Kidney (tissue), 14 donors: Measurements from ENCODE around the gene CKB. TPM values are rescaled to one million over a fixed set of nuclear protein-coding genes. Genes with fewer than 3 reads are reported as not detected.

ENCODE experiments used
- DNase-seq, 5 donors: peaks; one replicate each; pipeline ENCODE4 v3.0.0-alpha.2; 2013 to 2020
- FAIRE-seq: peaks from 2 replicates; lab custom pipeline; 2012; peaks lifted over from hg19 to GRCh38; lab: Jason Lieb, UNC
- H3K27ac ChIP-seq, 2 donors: one replicate each; pipeline ENCODE4 v1.7.0; 2013; ENCODE audit warnings: low read depth in 2 of 2, low read length in 2 of 2, inconsistent platforms in 1 of 2
- H3K27me3 ChIP-seq: one replicate; pipeline ENCODE4 v1.7.1; 2013; ENCODE audit warnings: low read length, inconsistent platforms; ENCODE audit not compliant: control insufficient read depth, insufficient read depth
- H3K36me3 ChIP-seq, 3 donors: one replicate each; pipeline versions ENCODE4 v1.7.0 to v1.7.1; 2013; ENCODE audit warnings: low read length in 3 of 3, control low read depth in 1 of 3, inconsistent platforms in 1 of 3; ENCODE audit not compliant: insufficient read depth in 3 of 3, control insufficient read depth in 2 of 3
- H3K4me1 ChIP-seq, 3 donors: one replicate each; pipeline versions ENCODE4 v1.7.0 to v1.7.1; 2013; ENCODE audit warnings: low read length in 3 of 3, inconsistent platforms in 1 of 3, low read depth in 1 of 3; ENCODE audit not compliant: control insufficient read depth in 2 of 3, insufficient read depth in 2 of 3
- H3K4me3 ChIP-seq, 3 donors: one replicate each; pipeline versions ENCODE4 v1.7.0 to v1.8.1; 2013; ENCODE audit warnings: low read length in 3 of 3, control low read depth in 1 of 3, inconsistent platforms in 1 of 3
- H3K9ac ChIP-seq, 3 donors: one replicate each; pipeline versions ENCODE4 v1.7.0 to v1.7.1; 2013; ENCODE audit warnings: low read length in 3 of 3, control low read depth in 1 of 3, inconsistent platforms in 1 of 3
- H3K9me3 ChIP-seq, 3 donors: one replicate each; pipeline versions ENCODE4 v1.7.0 to v1.7.1; 2013; ENCODE audit warnings: low read length in 3 of 3, control low read depth in 1 of 3, inconsistent platforms in 1 of 3; ENCODE audit not compliant: control insufficient read depth in 2 of 3, insufficient read depth in 1 of 3
- CTCF ChIP-seq: IDR thresholded peaks from 3 replicates; pipeline ENCODE4 v1.5.1; 2012; ENCODE audit warnings: mild to moderate bottlenecking, moderate library complexity, borderline replicate concordance; ENCODE audit not compliant: insufficient read depth; ENCODE audit errors: extremely low read depth
- intact Hi-C: fragments of 100-400 bp; cut with DNase I; formaldehyde crosslinking; loops from one replicate; pipeline ENCODE4 v1.11.1; 2022
- polyA plus RNA-seq: library from polyadenylated mRNA; stranded (reverse); fragments of 350-450 nt; fragmentation: Illumina TruSeq; extraction: RNeasy Lipid Tissue Mini Kit (QIAGEN cat#74804); gene quantifications from one replicate; pipeline ENCODE4 v1.2.3, GENCODE V29; 2014; ENCODE audit warnings: low read depth, low replicate concordance; ENCODE audit not compliant: insufficient read depth
- total RNA-seq: library from RNA; stranded (reverse); fragmentation: NEBNext Ultra II Directional; extraction: Animal tissue kit (Norgen Biotek cat#: 25700); gene quantifications from one replicate; pipeline ENCODE4 v1.2.1, GENCODE V29; 2021
- donor health status: control.
- donor health status: control.
- donor health status: control.
- donor health status: control.
- donor health status: control.
- donor health status: DM: yes; HTN: yes; CAD: no.
- donor health status: Normal renal cell carcinoma (clear cell type).

The CKB gene
- total and polyA plus RNA-seq, 2 donors from 2014 or later: 539 to 916 TPM

- Histone ChIP-seq H3K4me1 (no peaks in the 10 kb centered on the region), H3K9me3 (no peaks in the 10 kb centered on the region), H3K27ac (no peak overlapping the region), H3K4me3 (no peak overlapping the region), H3K9ac (no peak overlapping the region), H3K27me3 (no peaks in the 10 kb centered on the region), H3K36me3 (peaks cover 17 to 44% (median 32%) of the 10 kb centered on the region in 3 donors)
- TF ChIP-seq CTCF: no peak
- intact Hi-C loops: no loop called here
- DNase-seq (no peak), FAIRE-seq (no peak)
These were observed 49.7 kb downstream of the CKB start for GRCh38 chr14:103472939-103473338.

Other genes with a start within 250 kb of the CKB start
- 229 TPM for gene EIF5, start 188.6 kb downstream of the CKB start, total RNA-seq
- gene EIF5, start 188.6 kb downstream of the CKB start, polyA plus RNA-seq: 91.2 TPM
- gene MARK3, start 137.4 kb downstream of the CKB start, total RNA-seq: 83.1 TPM
- gene MARK3, start 137.4 kb downstream of the CKB start, polyA plus RNA-seq: 39.8 TPM
- 16.0 TPM for gene TRMT61A, start 6.4 kb upstream of the CKB start, total RNA-seq
- 11.9 TPM for gene TRMT61A, start 6.4 kb upstream of the CKB start, polyA plus RNA-seq
- 64.5 TPM for gene BAG5, start 39.8 kb upstream of the CKB start, total RNA-seq
- gene BAG5, start 39.8 kb upstream of the CKB start, polyA plus RNA-seq: 17.1 TPM
- gene COA8, start 40.1 kb upstream of the CKB start, total RNA-seq: 40.7 TPM
- gene COA8, start 40.1 kb upstream of the CKB start, polyA plus RNA-seq: 65.1 TPM
- gene KLC1, start 106.4 kb upstream of the CKB start, total RNA-seq: 152 TPM
- gene KLC1, start 106.4 kb upstream of the CKB start, polyA plus RNA-seq: 49.8 TPM
- 6.3 TPM for gene XRCC3, start 192.6 kb upstream of the CKB start, total RNA-seq
- gene XRCC3, start 192.6 kb upstream of the CKB start, polyA plus RNA-seq: 2.8 TPM
- 70.9 TPM for gene ZFYVE21, start 193.0 kb upstream of the CKB start, total RNA-seq
- gene ZFYVE21, start 193.0 kb upstream of the CKB start, polyA plus RNA-seq: 67.8 TPM